HepG2 (cell line): Measurements from ENCODE around the gene DACT2. TPM values are rescaled to one million over a fixed set of nuclear protein-coding genes. Genes with fewer than 3 reads are reported as not detected.

Source experiments
- ATAC-seq: fragments of 200-7000 bp; cut with Tn5 transposase; 3 replicates; pipeline ENCODE4 v1.9.1; 2020; ENCODE audit warnings: mild to moderate bottlenecking, moderate library complexity
- BruUV-seq: library from RNA; stranded (reverse); fragments of 400-500 nt; replicated peaks from 2 replicates; lab custom pipeline; 2021; lab: Mats Ljungman, UMichigan
- CTCF ChIA-PET: fragments of 300-600 bp; formaldehyde crosslinking; extraction: SDS; loops from one replicate; lab custom pipeline; 2021; ENCODE audit warnings: low total read pairs, inconsistent platforms, low intra/inter-chr PET ratio; lab: Yijun Ruan, JAX
- POLR2A ChIA-PET: fragments of 350-600 bp; sonication (Branson Sonifier 250); formaldehyde crosslinking; loops from one replicate; lab custom pipeline; 2020; ENCODE audit warnings: antibody characterized with exemption, inconsistent platforms; lab: Yijun Ruan, JAX
- DNase-seq: peaks from one replicate; pipeline ENCODE4 v3.0.0-alpha.2; 2015; ENCODE audit warnings: low spot score
- FAIRE-seq: peaks from 3 replicates; lab custom pipeline; 2011; peaks lifted over from hg19 to GRCh38; lab: Jason Lieb, UNC
- H2AFZ ChIP-seq: one replicate; pipeline ENCODE4 v1.6.1; 2011; ENCODE audit warnings: low read length, inconsistent platforms
- H3K27ac ChIP-seq: fragments of 300-600 bp; 3 replicates; pipeline ENCODE4 v1.8.0; 2011; ENCODE audit warnings: mixed run types, mild to moderate bottlenecking, mixed read lengths, low read length, inconsistent platforms; ENCODE audit not compliant: insufficient read depth; ENCODE audit errors: extremely low read length
- H3K27me3 ChIP-seq, 2 experiments: fragments of 200-600 bp in 1 of 2; 2 replicates in 1 of 2; 3 replicates in 1 of 2; pipeline versions ENCODE4 v1.6.0 to v1.8.0; 2011; ENCODE audit warnings: low read length in 2 of 2, mild to moderate bottlenecking in 2 of 2, moderate library complexity in 2 of 2, inconsistent platforms in 1 of 2; ENCODE audit not compliant: insufficient read depth in 2 of 2, control insufficient read depth in 1 of 2
- H3K36me3 ChIP-seq, 2 experiments: fragments of 200-600 bp in 1 of 2; replicated peaks in 1 of 2; 2 replicates in 1 of 2; 3 replicates in 1 of 2; pipeline versions ENCODE4 v1.5.1 to v1.8.0; 2011; ENCODE audit warnings: low read length in 2 of 2, inconsistent platforms in 1 of 2; ENCODE audit not compliant: insufficient read depth in 2 of 2, control insufficient read depth in 1 of 2
- H3K4me1 ChIP-seq: 2 replicates; pipeline ENCODE4 v1.5.1; 2012; ENCODE audit warnings: low read length, inconsistent platforms; ENCODE audit not compliant: insufficient read depth
- H3K4me2 ChIP-seq: 2 replicates; pipeline ENCODE4 v1.6.0; 2011; ENCODE audit warnings: low read depth, low read length, inconsistent platforms
- H3K4me3 ChIP-seq, 3 experiments: fragments of 200-600 bp in 1 of 3; sonication (generic), shearing (Covaris generic) in 1 of 3; replicated peaks in 1 of 3; 2 replicates each; pipeline ENCODE4 v1.5.1; 2011 to 2016; ENCODE audit warnings: low read length in 3 of 3, inconsistent platforms in 2 of 3, low read depth in 2 of 3, mild to moderate bottlenecking in 2 of 3, control low read depth in 1 of 3, mixed read lengths in 1 of 3; ENCODE audit not compliant: insufficient read depth in 1 of 3
- H3K79me2 ChIP-seq: one replicate; pipeline ENCODE4 v1.6.1; 2011; ENCODE audit warnings: low read length, inconsistent platforms; ENCODE audit not compliant: insufficient read depth
- H3K9ac ChIP-seq: 2 replicates; pipeline ENCODE4 v1.6.0; 2011; ENCODE audit warnings: mild to moderate bottlenecking, low read depth, low read length, inconsistent platforms; ENCODE audit not compliant: insufficient read depth
- H3K9me3 ChIP-seq: 2 replicates; pipeline ENCODE4 v1.5.1; 2012; ENCODE audit warnings: mild to moderate bottlenecking, low read length
- H4K20me1 ChIP-seq: 2 replicates; pipeline ENCODE4 v1.6.0; 2011; ENCODE audit warnings: inconsistent platforms, mild to moderate bottlenecking, low read length, moderate library complexity; ENCODE audit not compliant: insufficient read depth
- ATAD3A ChIP-seq: sonication (generic); formaldehyde crosslinking; IDR thresholded peaks from 2 replicates; pipeline ENCODE4 v1.4.0; 2020; ENCODE audit warnings: missing genetic modification reagents
- ATRX ChIP-seq: sonication (generic); formaldehyde crosslinking; IDR thresholded peaks from 2 replicates; pipeline ENCODE4 v1.4.0; 2020; ENCODE audit warnings: missing genetic modification reagents, borderline replicate concordance
- FOXJ3 ChIP-seq: sonication (generic); formaldehyde crosslinking; IDR thresholded peaks from 2 replicates; pipeline ENCODE4 v1.4.0; 2020; ENCODE audit warnings: missing genetic modification reagents, mild to moderate bottlenecking, borderline replicate concordance
- HHEX ChIP-seq: IDR thresholded peaks from 2 replicates; pipeline ENCODE4 v1.6.1; 2016; ENCODE audit warnings: control low read depth
- HMG20B ChIP-seq: conservative IDR thresholded peaks from 2 replicates; pipeline ENCODE4 v1.6.1; 2016; ENCODE audit warnings: missing genetic modification reagents, missing compliant biosample characterization
- KLF12 ChIP-seq: sonication (generic); formaldehyde crosslinking; IDR thresholded peaks from 2 replicates; pipeline ENCODE4 v1.4.0; 2020; ENCODE audit warnings: missing genetic modification reagents, borderline replicate concordance
- MAF1 ChIP-seq: sonication (generic); formaldehyde crosslinking; IDR thresholded peaks from 2 replicates; pipeline ENCODE4 v1.5.0; 2020; ENCODE audit warnings: missing genetic modification reagents, borderline replicate concordance
- MAZ ChIP-seq, 2 experiments: sonication (generic) in 1 of 2; formaldehyde crosslinking in 1 of 2; IDR thresholded peaks; 2 replicates each; pipeline versions ENCODE4 v1.5.0 to v1.6.1; 2012 to 2020; ENCODE audit warnings: low read depth in 2 of 2, mild to moderate bottlenecking in 2 of 2, borderline replicate concordance in 1 of 2, improper control_type of control experiment in 1 of 2, low read length in 1 of 2, missing genetic modification reagents in 1 of 2, moderate library complexity in 1 of 2
- SATB2 ChIP-seq: sonication (generic); formaldehyde crosslinking; IDR thresholded peaks from 2 replicates; pipeline ENCODE4 v1.5.0; 2020; ENCODE audit warnings: missing genetic modification reagents
- TAF15 ChIP-seq: fragments of 200-400 bp; formaldehyde crosslinking; IDR thresholded peaks from one replicate; pipeline ENCODE4 v1.6.1; 2018; ENCODE audit warnings: mild to moderate bottlenecking, low read depth, low read length; ENCODE audit not compliant: poor library complexity, severe bottlenecking
- ZBTB14 ChIP-seq: sonication (generic); formaldehyde crosslinking; IDR thresholded peaks from 2 replicates; pipeline ENCODE4 v1.4.0; 2020; ENCODE audit warnings: missing genetic modification reagents
- ZFP37 ChIP-seq: sonication (generic); formaldehyde crosslinking; IDR thresholded peaks from 2 replicates; pipeline ENCODE4 v1.4.0; 2020; ENCODE audit warnings: missing genetic modification reagents, borderline replicate concordance
- ZNF263 ChIP-seq: sonication (generic); formaldehyde crosslinking; IDR thresholded peaks from 2 replicates; pipeline ENCODE4 v1.4.0; 2020; ENCODE audit warnings: missing genetic modification reagents
- ZNF530 ChIP-seq: sonication (generic); formaldehyde crosslinking; IDR thresholded peaks from 2 replicates; pipeline ENCODE4 v1.5.0; 2020; ENCODE audit warnings: low read depth, mild to moderate bottlenecking, missing genetic modification reagents
- WGBS: methylation state at CpG from one replicate; pipeline ENCODE4 v1.1.6; 2017; ENCODE audit warnings: low lambda C conversion rate; 5-methylcytosine and 5-hydroxymethylcytosine counted together
- in situ Hi-C: cut with HindIII; loops from 2 replicates; pipeline ENCODE4 v1.10.0; 2017; ENCODE audit warnings: low pct_unique_long_range_greater_than_20kb; ENCODE audit not compliant: extremely low pct_ligation_motif_present
- intact Hi-C: fragments of 100-400 bp; cut with micrococcal nuclease; formaldehyde crosslinking; loops from one replicate; pipeline ENCODE4 v1.10.0; 2022; ENCODE audit not compliant: unreplicated experiment
- polyA plus RNA-seq, 8 experiments: library from polyadenylated mRNA; depleted of rRNA in 3 of 8; stranded (reverse) in 7 of 8; unstranded in 1 of 8; fragments of >200 nt; fragmentation: Illumina TruSeq in 4 of 8; extraction: Trizol in 4 of 8; gene quantifications; 2 replicates each; pipeline versions ENCODE4 v1.2.1 to v1.2.3, GENCODE V29; 2011 to 2016; ENCODE audit warnings: low read depth in 4 of 8, missing spikeins in 1 of 8, mixed read lengths in 1 of 8; ENCODE audit not compliant: insufficient read depth in 1 of 8
- total RNA-seq, 5 experiments: library from RNA; depleted of rRNA; stranded (reverse); fragments of >200 nt; fragmentation: Illumina TruSeq; extraction: Trizol; gene quantifications; 2 replicates each; pipeline ENCODE4 v1.2.3, GENCODE V29; 2016; ENCODE audit warnings: low read depth in 1 of 5

The DACT2 gene
- total and polyA plus RNA-seq, 2 of the 13 experiments (the other 11 are each of a cell fraction or from before 2014, with no cell fraction given), result 0.15 TPM; not detected in 1

- ATAC-seq, result no peak
- intact Hi-C loops (no loop called here), in situ Hi-C loops (no loop called here)
Observed at GRCh38 chr6:168305096-168305749, 14.4 kb downstream of the DACT2 start.

GRCh38 chr6:168304752-168305015, 14.9 kb downstream of the DACT2 start:
- H3K4me2 ChIP-seq, result no peak overlapping the region
- no peaks in the 10 kb centered on the region for H3K36me3 ChIP-seq
- intact Hi-C loops (loop anchor here (5.0 kb wide), 2 partner anchors 37 to 57 kb away; no protein-coding TSS in a partner anchor), in situ Hi-C loops (no loop called here)
- no TSS peak for BruUV-seq
- no peak for DNase-seq
- no peak for FAIRE-seq
- no peaks in the 10 kb centered on the region for H3K9me3 ChIP-seq
- ChIA-PET POLR2A (no interaction called here), CTCF (no interaction called here)
- peaks cover 38% of the 10 kb centered on the region for H3K4me1 ChIP-seq
- no peaks in the 10 kb centered on the region for H4K20me1 ChIP-seq
- no peak for ATAC-seq
- H2AFZ ChIP-seq, result no peak overlapping the region
- H3K79me2 ChIP-seq, result no peaks in the 10 kb centered on the region
- H3K9ac ChIP-seq, result no peak overlapping the region
- no peaks in the 10 kb centered on the region for H3K27me3 ChIP-seq
- H3K27ac ChIP-seq, result no peak overlapping the region
- no peak overlapping the region for H3K4me3 ChIP-seq
- 82% methylated on average over 7 of the region's 7 CpGs for WGBS
- no peak for TF ChIP-seq ATAD3A
- TF ChIP-seq ZNF530 (CRISPR knock-in tag), result no peak
- no peak for TF ChIP-seq FOXJ3 (CRISPR knock-in tag)
- TF ChIP-seq HMG20B (CRISPR knock-in tag), result no peak
- no peak for TF ChIP-seq ZFP37

More at GRCh38 chr6:168305096-168305749, 14.4 kb downstream of the DACT2 start:
- Histone ChIP-seq H4K20me1 (no peaks in the 10 kb centered on the region), H3K27ac (no peak overlapping the region), H3K9ac (no peak overlapping the region), H3K9me3 (no peaks in the 10 kb centered on the region), H3K4me3 (no peak overlapping the region), H3K4me1 (peaks cover 33% of the 10 kb centered on the region), H3K79me2 (no peaks in the 10 kb centered on the region), H2AFZ (no peak overlapping the region), H3K27me3 (no peaks in the 10 kb centered on the region), H3K4me2 (no peak overlapping the region), H3K36me3 (no peaks in the 10 kb centered on the region)
- FAIRE-seq, result no peak
- TF ChIP-seq ZBTB14 (CRISPR knock-in tag) (no peak), HHEX (CRISPR knock-in tag) (no peak), MAZ (IDR thresholded peaks at IDR 0.05; ENCODE audit: borderline replicate concordance, low read depth, low read length) (no peak), MAZ (CRISPR knock-in tag; IDR thresholded peaks at IDR 0.05; ENCODE audit: low read depth) (no peak), ATRX (CRISPR knock-in tag) (no peak), KLF12 (CRISPR knock-in tag) (no peak), TAF15 (no peak), SATB2 (CRISPR knock-in tag) (no peak), MAF1 (CRISPR knock-in tag) (no peak), ZNF263 (CRISPR knock-in tag) (no peak)
- no peak for DNase-seq
- ChIA-PET CTCF (no interaction called here), POLR2A (no interaction called here)
- BruUV-seq, result no TSS peak
- 86% methylated on average over 20 of the region's 20 CpGs for WGBS
